ENCODE data around the gene ZNF155.

The ZNF155 gene

DNA sequence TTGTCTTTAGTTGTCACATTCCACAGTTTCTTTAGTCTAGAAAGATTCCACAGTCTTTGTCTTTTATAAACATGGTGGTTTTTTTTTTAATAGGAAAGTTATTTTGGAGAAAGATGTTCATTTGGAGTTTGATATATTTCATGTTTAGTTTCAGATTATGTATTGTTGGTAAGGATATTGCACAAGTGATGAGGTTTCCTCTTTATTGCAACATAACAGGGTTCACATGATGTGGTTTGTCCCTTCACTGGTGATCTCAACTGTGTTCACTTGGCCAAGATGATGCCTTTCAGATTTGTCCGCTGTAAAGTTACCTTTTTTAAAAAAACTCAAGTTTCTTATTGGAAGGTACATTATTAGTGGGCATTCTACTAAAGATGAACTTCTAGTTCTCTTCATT is 22.0 kb downstream of the ZNF155 start:
- DNase-seq, result no peak

GRCh38 chr19:44007473-44007872 is 23.5 kb downstream of the ZNF155 start:
- no peak for DNase-seq

DNA sequence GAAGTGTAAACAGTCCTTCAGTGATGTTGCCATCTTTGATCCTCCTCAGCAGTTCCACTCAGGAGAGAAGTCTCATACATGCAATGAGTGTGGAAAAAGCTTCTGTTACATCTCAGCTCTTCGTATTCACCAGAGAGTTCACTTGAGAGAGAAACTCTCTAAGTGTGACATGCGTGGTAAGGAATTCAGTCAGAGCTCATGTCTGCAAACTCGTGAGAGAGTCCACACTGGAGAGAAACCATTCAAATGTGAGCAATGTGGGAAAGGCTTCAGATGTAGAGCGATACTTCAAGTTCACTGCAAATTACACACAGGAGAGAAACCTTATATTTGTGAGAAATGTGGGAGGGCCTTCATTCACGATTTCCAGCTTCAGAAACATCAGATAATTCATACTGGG is 26.5 kb downstream of the ZNF155 start:
- DNase-seq, result no peak

DNA sequence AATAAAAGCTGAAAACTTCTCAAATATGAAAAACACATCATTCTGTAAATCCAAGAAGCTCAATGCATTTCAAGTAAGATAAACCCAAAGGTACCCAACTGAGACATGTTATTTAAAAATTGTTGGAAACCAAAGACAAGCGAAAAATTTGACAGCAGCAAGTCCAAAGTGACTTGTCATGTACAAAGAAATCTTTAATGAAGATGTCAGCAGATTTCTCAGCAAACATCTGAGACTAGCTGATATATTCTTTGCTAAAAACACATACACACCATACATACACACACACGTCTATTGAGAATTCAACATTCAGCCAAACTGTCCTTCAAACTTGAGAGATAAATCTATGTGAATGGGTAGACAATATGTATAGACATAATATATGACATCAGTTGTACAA is 35.5 kb downstream of the ZNF155 start:
- no peak for DNase-seq

DNA sequence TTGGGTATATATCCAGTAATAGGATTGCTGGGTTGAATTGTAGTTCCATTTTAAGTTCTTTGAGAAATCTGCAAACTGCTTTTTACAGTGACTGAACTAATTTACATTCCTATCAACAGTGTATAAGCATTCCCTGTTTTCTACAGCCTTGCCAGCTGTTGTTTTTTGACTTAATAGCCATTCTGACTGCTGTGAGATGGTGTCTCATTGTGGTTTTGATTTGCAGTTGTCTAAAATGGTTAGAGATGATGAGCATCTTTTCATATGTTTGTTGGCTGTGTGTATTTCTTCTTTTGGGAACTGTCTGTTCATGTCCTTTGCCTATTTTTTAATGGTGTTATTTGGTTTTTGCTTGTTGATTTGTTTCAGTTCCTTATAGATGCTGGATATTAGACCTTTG is 37.2 kb downstream of the ZNF155 start:
- DNase-seq, result no peak

DNA sequence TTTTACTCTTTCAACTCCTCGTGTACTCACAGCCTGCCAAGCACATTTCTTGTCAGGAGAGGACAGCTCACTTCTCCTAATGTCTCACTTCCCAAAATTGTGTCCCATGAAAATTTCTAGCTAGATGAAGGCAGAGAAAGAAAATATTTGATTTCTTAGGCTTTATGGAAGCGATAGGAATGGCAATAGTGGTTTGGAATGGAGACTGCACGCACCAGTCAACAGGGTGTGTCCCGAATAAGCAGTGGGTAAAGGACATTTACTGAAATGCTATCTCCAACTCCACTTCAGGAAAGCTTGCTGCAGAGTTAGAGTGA is 40.9 kb downstream of the ZNF155 start:
- DNase-seq, result no peak

- DNase-seq, result peak; percentile 86
Measured at GRCh38 chr19:44025217-44025936, 41.4 kb downstream of the ZNF155 start, which contains the start of gene ZNF222. Gene ZNF222, plus strand, starts transcription at chr19:44025379. Its CDS starts 58 bp downstream, at chr19:44025437.

DNA sequence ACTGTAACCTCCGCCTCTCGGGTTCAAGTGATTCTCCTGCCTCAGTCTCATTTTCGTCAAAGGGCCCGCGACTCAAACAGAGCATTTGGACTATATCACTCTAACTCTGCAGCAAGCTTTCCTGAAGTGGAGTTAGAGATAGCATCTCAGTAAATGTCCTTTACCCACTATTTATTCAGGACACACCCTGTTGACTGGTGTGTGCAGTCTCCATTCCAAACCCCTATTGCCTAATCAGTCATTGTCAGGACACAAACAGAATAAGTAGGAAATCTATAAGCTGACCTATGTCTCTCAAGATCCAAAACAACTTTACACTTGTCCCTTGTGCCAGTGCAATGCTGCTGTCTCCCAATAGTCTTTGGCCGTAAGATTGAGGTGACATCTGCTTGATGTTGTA is 42.6 kb downstream of the ZNF155 start:
- no peak for DNase-seq

DNA sequence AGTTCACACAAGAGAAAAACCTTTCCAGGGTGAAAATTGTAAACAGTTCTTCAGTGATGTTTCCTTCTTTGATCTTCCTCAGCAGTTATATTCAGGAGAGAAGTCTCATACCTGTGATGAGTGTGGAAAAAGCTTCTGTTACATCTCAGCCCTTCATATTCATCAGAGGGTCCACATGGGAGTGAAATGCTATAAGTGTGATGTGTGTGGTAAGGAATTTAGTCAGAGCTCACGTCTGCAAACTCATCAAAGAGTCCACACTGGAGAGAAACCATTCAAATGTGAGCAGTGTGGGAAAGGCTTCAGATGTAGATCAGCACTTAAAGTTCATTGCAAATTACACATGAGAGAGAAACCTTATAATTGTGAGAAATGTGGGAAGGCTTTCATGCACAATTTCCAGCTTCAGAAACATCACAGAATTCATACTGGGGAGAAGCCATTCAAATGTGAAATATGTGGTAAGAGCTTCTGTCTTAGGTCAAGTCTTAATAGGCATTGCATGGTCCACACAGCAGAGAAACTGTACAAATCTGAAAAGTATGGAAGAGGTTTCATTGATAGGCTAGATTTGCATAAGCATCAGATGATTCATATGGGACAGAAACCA is 48.1 kb downstream of the ZNF155 start:
- no peak for DNase-seq

- no peak for DNase-seq
Measured at GRCh38 chr19:44042147-44042546, 58.2 kb downstream of the ZNF155 start.

All from CD4-positive, alpha-beta T cell treated with Interleukin-21 for 1 hour (primary cell).